ENCODE results near the gene SORL1-AS1. TPM values are rescaled to one million over a fixed set of nuclear protein-coding genes. Genes with fewer than 3 reads are reported as not detected.
"Not testable (repeated sequence)": the region's sequence is repeated elsewhere in the genome, so short reads cannot be mapped to it uniquely, and the experiment has no call there.

The SORL1-AS1 gene

DNA sequence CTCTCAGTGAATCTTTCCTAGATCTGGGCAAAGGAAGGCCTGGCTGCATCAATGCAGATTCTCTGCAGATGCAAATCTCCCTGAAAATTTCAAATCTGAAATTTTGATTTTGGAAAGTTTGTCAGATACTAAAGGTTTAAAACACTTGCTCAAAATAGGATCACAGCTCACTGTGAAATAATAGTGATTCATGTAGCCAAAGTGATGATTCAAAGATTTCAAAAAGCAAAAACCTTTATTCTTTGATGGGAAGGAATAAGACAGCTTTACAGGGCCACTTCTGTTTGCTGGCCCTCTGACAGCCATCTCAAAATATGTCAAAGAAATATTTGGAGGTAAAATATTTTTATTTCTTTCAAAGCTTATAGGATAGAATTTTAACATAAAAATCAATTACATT, 41.4 kb downstream of the SORL1-AS1 start:
- DNase-seq, ATAC-seq, H3K27ac Mint-ChIP-seq, H3K9me3 Mint-ChIP-seq, H3K27me3 Mint-ChIP-seq, H3K4me3 Mint-ChIP-seq, H3K36me3 Mint-ChIP-seq: not testable (repeated sequence)
- POLR2A ChIA-PET: interaction anchor here (12.0 kb wide), 1 partner anchor 39 kb away, joined by 124 read pairs; the partner anchor contains the start of genes SORL1 and SORL1-AS1
- peaks cover 8 to 26% (median 12%) of the 10 kb centered on the region in 4 donors for H3K4me1 Mint-ChIP-seq

DNA sequence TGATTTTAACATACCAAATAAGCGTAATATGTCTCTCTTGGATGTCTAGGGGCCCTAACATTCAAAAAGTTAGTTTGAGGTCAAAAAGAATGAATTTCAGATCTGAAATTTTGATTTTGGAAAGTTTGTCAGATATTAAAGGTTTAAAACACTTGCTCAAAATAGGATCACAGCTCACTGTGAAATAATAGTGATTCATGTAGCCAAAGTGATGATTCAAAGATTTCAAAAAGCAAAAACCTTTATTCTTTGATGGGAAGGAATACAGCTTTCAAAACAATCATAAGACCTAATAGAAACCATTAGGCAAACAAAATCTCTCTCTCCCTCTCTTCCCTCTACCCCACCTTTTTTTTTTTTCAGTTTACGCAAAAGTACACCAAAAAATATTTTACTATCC, 42.7 kb downstream of the SORL1-AS1 start:
- DNase-seq, H3K36me3 Mint-ChIP-seq, H3K27me3 Mint-ChIP-seq, ATAC-seq, H3K9me3 Mint-ChIP-seq, H3K4me3 Mint-ChIP-seq: not testable (repeated sequence)
- peak overlapping the region in 1 of 10 donors; percentile 8 for H3K27ac Mint-ChIP-seq
- POLR2A ChIA-PET: interaction anchor here (1.4 to 12.0 kb wide), 2 partner anchors 40 to 58 kb away, joined by 5 to 124 read pairs; partner anchors contain the start of genes SORL1 and SORL1-AS1
- H3K4me1 Mint-ChIP-seq: peaks cover under 1 to 15% (median 8%) of the 10 kb centered on the region in 4 donors

DNA sequence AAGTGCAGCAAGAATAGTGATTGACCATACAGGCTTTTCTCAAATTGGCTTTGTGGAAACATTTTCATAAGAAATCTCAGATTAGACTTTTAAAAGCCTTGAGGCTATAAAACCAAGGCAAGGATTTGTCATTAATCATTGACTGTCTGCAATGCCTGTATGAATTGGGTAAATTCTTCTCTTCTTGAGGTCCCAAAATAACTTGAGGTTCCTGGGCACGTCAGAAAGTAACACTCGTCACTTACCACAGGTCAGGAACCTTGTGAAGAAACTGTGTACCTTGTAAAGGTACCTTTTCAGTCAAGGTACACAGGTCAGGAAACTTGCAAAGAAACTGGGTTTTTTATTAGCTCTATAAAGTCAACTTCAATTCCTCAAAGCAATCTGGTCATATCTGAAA, 43.9 kb downstream of the SORL1-AS1 start:
- H3K27me3 Mint-ChIP-seq: no peaks in the 10 kb centered on the region
- H3K4me1 Mint-ChIP-seq: peaks cover 2 to 10% (median 5%) of the 10 kb centered on the region in 4 donors
- no peaks in the 10 kb centered on the region for H3K9me3 Mint-ChIP-seq
- POLR2A ChIA-PET: interaction anchor here (0.6 to 1.1 kb wide), 3 partner anchors 9 to 42 kb away, joined by 3 to 7 read pairs (median 6); no protein-coding TSS in a partner anchor
- DNase-seq (no peak), ATAC-seq (no peak)
- no peak overlapping the region for H3K27ac Mint-ChIP-seq
- no peak overlapping the region for H3K4me3 Mint-ChIP-seq
- H3K36me3 Mint-ChIP-seq: no peaks in the 10 kb centered on the region

DNA sequence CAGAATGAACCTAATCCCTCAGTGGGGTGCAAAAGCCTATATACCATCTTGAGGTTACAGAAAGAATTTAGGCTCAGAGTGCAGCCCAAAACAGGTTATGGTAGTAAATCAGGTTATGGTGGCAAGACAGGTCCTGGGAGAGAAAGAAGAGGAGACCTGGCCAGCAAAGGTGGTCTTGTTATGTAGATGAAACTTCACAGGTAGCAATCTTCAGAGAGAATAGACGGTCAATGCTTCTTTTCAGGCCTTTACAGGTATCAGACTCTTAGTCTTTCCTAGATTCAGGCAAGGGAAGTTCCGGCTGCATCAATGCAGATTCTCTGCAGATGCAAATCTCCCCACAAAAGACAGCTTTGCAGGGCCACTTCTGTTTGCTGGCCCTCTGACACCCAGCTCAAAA, 46.5 kb downstream of the SORL1-AS1 start:
- Mint-ChIP-seq H3K27me3 (no peaks in the 10 kb centered on the region), H3K36me3 (no peaks in the 10 kb centered on the region), H3K9me3 (peaks cover 0 to 8% (median 0%) of the 10 kb centered on the region in 9 donors), H3K4me3 (no peak overlapping the region), H3K27ac (peak overlapping the region in 2 of 10 donors; percentile 43 to 44), H3K4me1 (peaks cover 0 to 10% (median 2%) of the 10 kb centered on the region in 4 donors)
- POLR2A ChIA-PET: interaction anchor here (0.9 to 2.4 kb wide), 2 partner anchors 45 to 79 kb away, joined by 3 to 9 read pairs; partner anchors contain the start of gene SORL1
- DNase-seq (no peak), ATAC-seq (no peak)

DNA sequence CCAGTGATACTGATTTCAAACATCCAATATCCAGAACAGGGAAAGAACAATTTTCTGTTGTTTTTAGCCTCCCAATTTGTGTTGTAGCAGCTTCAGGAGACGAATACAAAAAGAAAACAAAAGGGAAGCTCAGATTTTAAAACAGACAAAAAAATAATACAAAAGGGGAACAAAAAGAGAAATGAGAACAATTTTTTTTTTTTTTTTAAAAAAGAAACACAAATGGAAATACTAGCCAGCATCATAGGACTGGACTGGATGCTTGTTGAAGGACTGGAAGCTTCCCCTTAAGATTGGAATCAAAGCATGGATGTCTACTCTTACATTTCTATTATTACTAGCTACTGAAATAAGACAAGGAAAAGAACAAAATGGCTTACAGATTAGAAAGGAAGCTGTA, 47.1 kb downstream of the SORL1-AS1 start:
- Mint-ChIP-seq H3K4me1 (peaks cover 0 to 10% (median 2%) of the 10 kb centered on the region in 4 donors), H3K27ac (peak overlapping the region in 1 of 10 donors; percentile 44), H3K9me3 (peaks cover 0 to 8% (median 0%) of the 10 kb centered on the region in 9 donors), H3K27me3 (no peaks in the 10 kb centered on the region), H3K36me3 (no peaks in the 10 kb centered on the region), H3K4me3 (no peak overlapping the region)
- ATAC-seq (no peak), DNase-seq (no peak)
- POLR2A ChIA-PET: interaction anchor here (0.7 to 2.4 kb wide), 4 partner anchors 10 to 78 kb away, joined by 3 to 9 read pairs (median 3); partner anchors contain the start of gene SORL1

DNA sequence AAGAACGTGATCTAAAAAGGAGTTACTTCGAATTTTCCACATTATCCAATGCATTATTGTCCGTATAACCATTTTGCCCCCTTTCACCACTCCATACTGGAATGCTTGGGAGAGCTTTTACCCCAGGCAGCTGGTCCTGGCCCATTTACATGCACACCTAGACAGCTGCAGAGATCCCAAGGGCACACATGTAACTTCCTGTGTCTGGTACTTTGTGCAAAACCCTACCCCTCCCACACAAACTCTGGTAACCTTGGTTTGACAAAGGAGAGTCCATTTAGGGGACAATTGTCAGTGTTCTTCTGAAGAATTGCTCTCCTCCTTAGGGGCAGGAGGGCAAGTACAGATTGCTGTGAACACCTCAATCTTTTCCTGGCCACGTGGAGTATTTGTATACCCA, 58.0 kb downstream of the SORL1-AS1 start:
- H3K36me3 Mint-ChIP-seq: no peaks in the 10 kb centered on the region
- ATAC-seq: no peak
- no peaks in the 10 kb centered on the region for H3K27me3 Mint-ChIP-seq
- no peak overlapping the region for H3K4me3 Mint-ChIP-seq
- POLR2A ChIA-PET: interaction anchor here (1.0 to 1.6 kb wide), 2 partner anchors 11 to 56 kb away, joined by 5 read pairs; no protein-coding TSS in a partner anchor
- peaks cover 0 to 1% (median 0%) of the 10 kb centered on the region in 9 donors for H3K9me3 Mint-ChIP-seq
- peak overlapping the region in 1 of 10 donors; percentile 52 for H3K27ac Mint-ChIP-seq
- DNase-seq: no peak
- peaks cover 11 to 18% (median 17%) of the 10 kb centered on the region in 4 donors for H3K4me1 Mint-ChIP-seq

DNA sequence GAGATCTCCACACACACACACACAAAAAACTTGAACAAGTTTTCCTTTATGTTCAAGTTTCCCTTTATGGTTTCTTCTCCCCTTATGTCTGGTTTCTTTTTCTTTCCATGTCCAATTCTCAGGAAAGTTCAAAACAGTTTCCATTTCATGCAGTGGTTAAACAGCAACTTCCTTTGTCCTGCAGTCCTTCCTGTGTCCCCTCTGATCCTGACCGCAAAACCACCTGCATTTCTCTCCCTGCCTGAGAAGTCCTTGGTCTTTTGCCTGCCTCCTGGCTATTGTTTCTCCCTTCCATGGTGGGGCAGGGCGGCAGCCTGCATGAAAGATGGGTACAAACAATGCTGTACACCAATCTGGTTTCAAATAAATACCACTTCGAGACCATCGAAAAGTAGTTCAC, 58.9 kb downstream of the SORL1-AS1 start:
- ATAC-seq: no peak
- Mint-ChIP-seq H3K4me3 (no peak overlapping the region), H3K9me3 (peaks cover 0 to 1% (median 0%) of the 10 kb centered on the region in 9 donors), H3K27ac (peak overlapping the region in 1 of 10 donors; percentile 49), H3K36me3 (no peaks in the 10 kb centered on the region), H3K4me1 (peaks cover 11 to 18% (median 17%) of the 10 kb centered on the region in 4 donors), H3K27me3 (no peaks in the 10 kb centered on the region)
- POLR2A ChIA-PET: interaction anchor here (1.0 to 1.6 kb wide), 2 partner anchors 10 to 57 kb away, joined by 5 read pairs; no protein-coding TSS in a partner anchor
- no peak for DNase-seq

DNA sequence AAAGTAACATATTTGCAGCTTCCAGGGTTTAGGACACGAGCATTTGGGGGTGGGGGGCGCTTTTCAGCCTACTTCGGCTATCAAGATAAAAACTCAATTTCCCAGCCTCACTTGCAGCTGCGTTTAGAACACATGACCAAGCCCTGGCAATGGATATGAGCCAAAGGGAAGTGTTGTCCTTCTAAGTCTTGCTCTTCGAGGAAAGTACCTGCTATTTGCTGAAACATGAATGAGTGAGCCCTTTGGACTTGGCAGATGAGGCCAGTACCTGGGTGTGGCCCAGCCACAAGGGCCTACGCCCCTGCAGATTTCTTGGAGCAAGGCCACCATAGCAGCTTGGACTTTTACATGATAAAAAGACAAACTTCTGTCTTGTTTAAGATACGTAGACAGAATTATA, 60.9 kb downstream of the SORL1-AS1 start:
- DNase-seq: no peak
- H3K27ac Mint-ChIP-seq: peak overlapping the region in 1 of 10 donors; percentile 11
- H3K9me3 Mint-ChIP-seq: no peaks in the 10 kb centered on the region
- H3K4me3 Mint-ChIP-seq: no peak overlapping the region
- no peaks in the 10 kb centered on the region for H3K27me3 Mint-ChIP-seq
- H3K4me1 Mint-ChIP-seq: peaks cover 9 to 18% (median 17%) of the 10 kb centered on the region in 4 donors
- POLR2A ChIA-PET: no interaction called here
- no peaks in the 10 kb centered on the region for H3K36me3 Mint-ChIP-seq
- no peak for ATAC-seq

DNA sequence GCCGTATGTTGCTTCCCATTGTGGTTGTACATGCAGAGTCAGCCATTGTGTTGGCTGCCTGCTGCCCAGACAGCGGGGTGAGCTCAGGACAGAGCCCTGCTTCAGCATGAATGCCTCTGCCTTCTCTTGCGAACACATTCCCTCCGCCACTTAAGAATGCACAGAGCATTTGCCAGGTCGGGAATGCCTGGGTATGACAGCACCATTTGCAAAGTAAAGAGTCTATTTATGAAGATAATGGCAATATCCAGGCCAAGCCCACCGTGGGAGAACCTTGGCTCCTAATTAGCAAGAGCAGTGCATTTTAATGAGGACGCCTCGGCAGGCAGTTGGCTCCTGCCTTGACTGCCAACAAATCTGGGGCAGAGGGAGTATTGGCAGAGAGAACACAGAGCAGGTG, 63.1 kb downstream of the SORL1-AS1 start:
- Mint-ChIP-seq H3K9me3 (no peaks in the 10 kb centered on the region), H3K4me1 (peaks cover 9 to 13% (median 11%) of the 10 kb centered on the region in 4 donors), H3K27ac (peak overlapping the region in 1 of 10 donors; percentile 7), H3K36me3 (no peaks in the 10 kb centered on the region), H3K4me3 (no peak overlapping the region), H3K27me3 (no peaks in the 10 kb centered on the region)
- DNase-seq (no peak), ATAC-seq (no peak)
- POLR2A ChIA-PET: no interaction called here

Other genes starting within 250 kb of the SORL1-AS1 start
- gene SC5D, start 160.2 kb downstream of the SORL1-AS1 start, total RNA-seq: 10 to 100 TPM; 30.4 to 34.8 TPM
- gene SC5D, start 160.2 kb downstream of the SORL1-AS1 start, polyA plus RNA-seq: 10 to 100 TPM in 2 of 3 donors, 1 to 10 TPM in 1; 8.7 to 12.7 (median 10.7) TPM
- 100 to 1,000 TPM; 414 to 419 TPM for gene SORL1, start 653 bp downstream of the SORL1-AS1 start, total RNA-seq
- 100 to 1,000 TPM; 157 to 230 (median 158) TPM for gene SORL1, start 653 bp downstream of the SORL1-AS1 start, polyA plus RNA-seq